HG03064 (cell line): ENCODE data around the gene TCERG1L.
"Not testable (repeated sequence)": the region's sequence is repeated elsewhere in the genome, so short reads cannot be mapped to it uniquely, and the experiment has no call there.

ENCODE experiments used
- ATAC-seq: cut with Tn5 transposase; IDR thresholded peaks from one replicate; pipeline ENCODE4 v1.9.1; 2021; ENCODE audit warnings: low read depth; ENCODE audit not compliant: unreplicated experiment

Gene TCERG1L

GRCh38 chr10:131195558-131196159 is 115.9 kb downstream of the TCERG1L start:
- no peak for ATAC-seq

- ATAC-seq, result no peak
Measured at GRCh38 chr10:131195116-131195515, 116.4 kb downstream of the TCERG1L start.

- ATAC-seq, result no peak
Measured at GRCh38 chr10:131193923-131194322, 117.6 kb downstream of the TCERG1L start.

- no peak for ATAC-seq
Measured at GRCh38 chr10:131188494-131188893, 123.0 kb downstream of the TCERG1L start.

- no peak for ATAC-seq
Measured at GRCh38 chr10:131187926-131188325, 123.6 kb downstream of the TCERG1L start.

- no peak for ATAC-seq
Measured at GRCh38 chr10:131187274-131187673, 124.2 kb downstream of the TCERG1L start.

GRCh38 chr10:131186547-131187253 is 124.8 kb downstream of the TCERG1L start:
- no peak for ATAC-seq

GRCh38 chr10:131184503-131184902 is 127.0 kb downstream of the TCERG1L start:
- no peak for ATAC-seq

GRCh38 chr10:131183546-131184045 is 127.9 kb downstream of the TCERG1L start:
- ATAC-seq, result no peak

- ATAC-seq, result no peak
Measured at GRCh38 chr10:131181456-131181855, 130.1 kb downstream of the TCERG1L start.

GRCh38 chr10:131180740-131181415 is 130.6 kb downstream of the TCERG1L start:
- no peak for ATAC-seq

- ATAC-seq, result no peak
Measured at GRCh38 chr10:131180086-131180485, 131.4 kb downstream of the TCERG1L start.

GRCh38 chr10:131179361-131179760 is 132.2 kb downstream of the TCERG1L start:
- ATAC-seq, result no peak

- no peak for ATAC-seq
Measured at GRCh38 chr10:131178521-131179331, 132.8 kb downstream of the TCERG1L start.

GRCh38 chr10:131177431-131178327 is 133.8 kb downstream of the TCERG1L start:
- ATAC-seq, result no peak

GRCh38 chr10:131176907-131177306 is 134.6 kb downstream of the TCERG1L start:
- ATAC-seq, result no peak

- not testable (repeated sequence) for ATAC-seq
Measured at GRCh38 chr10:131176324-131176723, 135.2 kb downstream of the TCERG1L start.

GRCh38 chr10:131175891-131176290 is 135.6 kb downstream of the TCERG1L start:
- ATAC-seq, result no peak

- no peak for ATAC-seq
Measured at GRCh38 chr10:131174651-131175540, 136.6 kb downstream of the TCERG1L start.
